Stomach (tissue), 9 donors: ENCODE data around the gene NUP210. TPM values are rescaled to one million over a fixed set of nuclear protein-coding genes. Genes with fewer than 3 reads are reported as not detected.

ENCODE experiments used
- DNase-seq, 2 donors: peaks; one replicate each; pipeline versions ENCODE4 v3.0.0 to v3.0.0-alpha.2; 2013 to 2019
- H3K27ac ChIP-seq, 5 donors: fragments of 200-600 bp in 4 of 5; sonication (generic) in 4 of 5; one replicate each; pipeline ENCODE4 v1.5.1; 2013 to 2019; ENCODE audit warnings: mild to moderate bottlenecking in 1 of 5, moderate library complexity in 1 of 5
- H3K27me3 ChIP-seq, 3 donors: fragments of 200-600 bp; sonication (generic); one replicate each; pipeline ENCODE4 v1.5.1; 2017 to 2019; ENCODE audit warnings: mixed run types in 1 of 3
- H3K36me3 ChIP-seq, 4 donors: fragments of 200-600 bp; sonication (generic); 1 replicate in 3 of 4; 2 replicates in 1 of 4; pipeline ENCODE4 v1.5.1; 2016 to 2019
- H3K4me1 ChIP-seq, 4 donors: fragments of 200-600 bp; sonication (generic); one replicate each; pipeline ENCODE4 v1.5.1; 2016 to 2019
- H3K4me3 ChIP-seq, 4 donors: fragments of 200-600 bp; sonication (generic) in 3 of 4; one replicate each; pipeline ENCODE4 v1.5.1; 2016 to 2019; ENCODE audit warnings: mild to moderate bottlenecking in 1 of 4
- H3K9me3 ChIP-seq, 4 donors: fragments of 200-600 bp; sonication (generic); one replicate each; pipeline ENCODE4 v1.5.1; 2016 to 2019
- CTCF ChIP-seq, 7 experiments: fragments of 450-650 bp in 4 of 7; fragments of 200-600 bp in 3 of 7; sonication (generic) in 3 of 7; IDR thresholded peaks; one replicate each; pipeline ENCODE4 v1.5.1; 2016 to 2019; ENCODE audit warnings: antibody characterized with exemption in 7 of 7, control low read depth in 2 of 7, mild to moderate bottlenecking in 1 of 7
- EP300 ChIP-seq: sonication (generic); formaldehyde crosslinking; IDR thresholded peaks from one replicate; pipeline ENCODE4 v1.6.1; 2017; ENCODE audit warnings: antibody characterized with exemption
- POLR2A ChIP-seq, 4 donors: fragments of 450-650 bp; IDR thresholded peaks; one replicate each; pipeline ENCODE4 v1.6.1; 2016; ENCODE audit warnings: antibody characterized with exemption in 4 of 4, control low read depth in 2 of 4, mild to moderate bottlenecking in 1 of 4, moderate library complexity in 1 of 4
- POLR2AphosphoS5 ChIP-seq, 3 donors: sonication (generic); formaldehyde crosslinking; IDR thresholded peaks; one replicate each; pipeline ENCODE4 v1.6.1; 2016; ENCODE audit warnings: antibody characterized with exemption in 3 of 3
- WGBS, 5 donors: extraction: QIAGEN DNeasy Blood & Tissue Kit in 3 of 5; methylation state at CpG; one replicate each; pipeline versions ENCODE4 v1.1.5 to v1.1.7; 2013 to 2018; 5-methylcytosine and 5-hydroxymethylcytosine counted together
- intact Hi-C: fragments of 100-400 bp; cut with DNase I; formaldehyde crosslinking; loops from one replicate; pipeline ENCODE4 v1.15.1; 2023; ENCODE audit warnings: low total_unique reads
- polyA plus RNA-seq, 3 donors: library from polyadenylated mRNA; stranded (reverse); fragments of 200-250 nt; gene quantifications; one replicate each; pipeline ENCODE4 v1.2.3, GENCODE V29; 2013
- total RNA-seq, 5 donors: library from RNA; depleted of rRNA; stranded (reverse); fragments of >200 nt; gene quantifications; one replicate each; pipeline versions ENCODE4 v1.1.0 to v1.2.3, GENCODE V29; 2014 to 2016
- donor health status: healthy with polysubstance abuse.
- donor health status: Bipolar disorder and iron deficiency.
- donor health status: healthy.

The NUP210 gene
- total and polyA plus RNA-seq, 8 donors: 0.92 to 21.1 (median 10.8) TPM

GRCh38 chr3:13282358-13282985, 137.7 kb downstream of the NUP210 start:
- H3K4me1 ChIP-seq: peaks cover 8 to 29% (median 17%) of the 10 kb centered on the region in 4 donors
- H3K9me3 ChIP-seq: peaks cover 5 to 19% (median 15%) of the 10 kb centered on the region in 4 donors
- TF ChIP-seq POLR2AphosphoS5 (IDR thresholded peaks at IDR 0.05) (no peak), POLR2A (IDR thresholded peaks at IDR 0.05) (no peak), EP300 (no peak)
- H3K27ac ChIP-seq: peak overlapping the region; percentile 55 to 82 (median 66)
- WGBS, 5 donors: 0 to 4% (median 2%) methylated on average over 9 to 86 of the region's 87 CpGs
- peak overlapping the region; percentile 50 to 59 (median 53) for H3K4me3 ChIP-seq
- peak in 1 of 2 donors; percentile 42 for DNase-seq
- peaks cover 0 to 92% (median 36%) of the 10 kb centered on the region in 3 donors for H3K27me3 ChIP-seq
- H3K36me3 ChIP-seq: no peaks in the 10 kb centered on the region
- intact Hi-C loops: no loop called here

DNA sequence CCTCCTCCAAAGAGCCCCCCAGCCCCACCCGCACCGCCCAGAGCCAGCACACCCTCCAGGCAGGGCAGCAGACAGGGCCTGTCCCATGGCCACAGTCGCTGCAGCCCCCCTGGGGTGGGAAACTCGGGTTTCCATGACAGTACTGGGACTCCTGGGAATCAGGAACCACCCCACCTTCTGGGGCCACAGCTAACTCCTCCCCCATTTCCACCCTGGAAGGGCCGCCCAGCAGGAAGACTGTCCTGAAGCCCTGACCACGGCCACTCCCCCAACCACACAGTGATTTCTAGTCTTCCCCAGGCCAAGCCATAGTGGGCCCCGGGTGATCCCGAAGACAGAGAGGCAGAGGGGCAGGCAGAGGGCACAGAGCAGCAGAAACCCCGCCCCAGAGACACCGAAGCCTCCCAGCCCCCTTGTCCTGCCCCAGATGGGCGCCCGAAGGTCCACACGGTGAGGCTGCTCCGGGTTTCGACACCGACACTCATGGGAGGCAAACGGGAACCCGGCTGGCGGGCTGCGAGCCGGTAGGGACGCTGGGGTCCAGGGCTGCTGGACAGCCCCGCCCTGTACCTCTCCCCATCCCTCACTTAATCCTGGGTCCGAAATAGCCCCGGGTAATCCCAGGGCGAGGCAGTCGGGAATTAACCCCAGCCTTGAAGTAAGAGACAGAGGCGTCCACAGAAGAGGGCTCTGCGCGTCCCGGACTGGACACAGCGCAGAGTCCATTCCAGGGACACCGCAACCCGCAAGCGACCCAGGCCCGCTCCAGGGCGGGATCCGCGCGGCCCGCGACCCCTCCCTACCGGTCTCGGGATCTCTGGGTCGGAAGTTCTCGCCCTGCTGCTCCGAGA, 138.4 kb downstream of the NUP210 start:
- H3K27ac ChIP-seq: peak overlapping the region; percentile 55 to 82 (median 66)
- DNase-seq: peak in 1 of 2 donors; percentile 61
- TF ChIP-seq POLR2AphosphoS5 (IDR thresholded peaks at IDR 0.05) (peak in 1 of 3 donors; percentile 34), CTCF (IDR thresholded peaks at IDR 0.05) (no peak)
- WGBS, 5 donors: 5 to 16% (median 8%) methylated on average over 23 to 47 of the region's 47 CpGs
- intact Hi-C loops: no loop called here
- H3K4me1 ChIP-seq: peaks cover 8 to 33% (median 17%) of the 10 kb centered on the region in 4 donors
- H3K4me3 ChIP-seq: peak overlapping the region; percentile 50 to 59 (median 53)
- peaks cover 5 to 13% (median 11%) of the 10 kb centered on the region in 4 donors for H3K9me3 ChIP-seq
- H3K36me3 ChIP-seq: no peaks in the 10 kb centered on the region
- H3K27me3 ChIP-seq: peaks cover 0 to 88% (median 36%) of the 10 kb centered on the region in 3 donors

DNA sequence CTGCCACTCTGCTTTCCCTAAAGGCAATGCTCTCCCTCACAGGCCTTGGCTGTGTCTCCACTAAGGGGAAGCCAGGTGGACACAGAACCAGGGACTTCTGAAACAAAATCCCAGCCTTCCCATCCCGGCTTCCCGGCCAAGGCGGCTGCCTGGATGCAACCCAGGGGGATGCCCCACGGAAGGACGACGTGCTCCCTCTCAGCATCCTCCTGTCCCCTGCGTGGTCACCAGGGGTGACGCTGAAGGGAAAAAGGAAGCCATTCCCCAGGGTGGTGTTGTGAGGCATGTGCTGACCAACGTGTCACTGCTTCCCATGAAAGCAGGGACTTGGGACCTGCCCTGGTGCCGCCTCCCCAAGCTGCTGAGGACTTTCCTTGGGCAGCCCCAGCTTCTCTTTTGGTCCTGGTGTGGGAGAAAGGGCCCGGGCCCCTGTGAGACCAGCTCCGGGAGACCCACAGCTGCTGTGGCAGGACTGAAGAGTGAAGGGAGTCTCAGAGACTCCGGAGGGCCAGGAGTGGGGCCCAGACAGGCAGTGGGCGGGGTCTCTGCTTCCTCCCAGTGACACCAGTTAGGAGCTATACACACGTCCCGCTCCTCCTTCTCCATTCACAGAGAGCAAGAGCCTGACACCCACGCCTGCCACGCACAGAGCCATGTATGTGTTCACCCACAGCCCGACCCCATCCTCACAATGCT, 139.2 kb downstream of the NUP210 start:
- intact Hi-C loops: no loop called here
- Histone ChIP-seq H3K27ac (peak overlapping the region; percentile 49 to 82 (median 66)), H3K4me1 (peaks cover 8 to 33% (median 21%) of the 10 kb centered on the region in 4 donors), H3K36me3 (no peaks in the 10 kb centered on the region), H3K4me3 (peak overlapping the region in 3 of 4 donors; percentile 50 to 59 (median 51)), H3K27me3 (peaks cover 0 to 81% (median 36%) of the 10 kb centered on the region in 3 donors), H3K9me3 (peaks cover 5 to 12% (median 9%) of the 10 kb centered on the region in 4 donors)
- 54 to 68% (median 57%) methylated on average over 14 to 19 of the region's 19 CpGs for WGBS, 5 donors
- no peak for TF ChIP-seq EP300
- no peak for TF ChIP-seq POLR2A (IDR thresholded peaks at IDR 0.05)
- TF ChIP-seq POLR2AphosphoS5 (IDR thresholded peaks at IDR 0.05): no peak
- no peak for TF ChIP-seq CTCF (IDR thresholded peaks at IDR 0.05)
- DNase-seq: peak in 1 of 2 donors; percentile 30

GRCh38 chr3:13280122-13280790, 139.9 kb downstream of the NUP210 start:
- Histone ChIP-seq H3K4me3 (no peak overlapping the region), H3K27ac (peak overlapping the region in 2 of 5 donors; percentile 78 to 82), H3K27me3 (peaks cover 0 to 74% (median 33%) of the 10 kb centered on the region in 3 donors), H3K9me3 (peaks cover 5 to 12% (median 9%) of the 10 kb centered on the region in 4 donors), H3K4me1 (peaks cover 8 to 33% (median 21%) of the 10 kb centered on the region in 4 donors), H3K36me3 (no peaks in the 10 kb centered on the region)
- intact Hi-C loops: no loop called here
- no peak for TF ChIP-seq EP300
- no peak for TF ChIP-seq POLR2AphosphoS5 (IDR thresholded peaks at IDR 0.05)
- no peak for TF ChIP-seq CTCF (IDR thresholded peaks at IDR 0.05)
- no peak for TF ChIP-seq POLR2A (IDR thresholded peaks at IDR 0.05)
- WGBS, 5 donors: 89 to 92% (median 90%) methylated on average over 5 to 8 of the region's 8 CpGs
- no peak for DNase-seq
